Activated CD8-positive, alpha-beta memory T cell treated with anti-CD3 and anti-CD28 coated beads, Interleukin-2, amount 10 ng/mL, durations not matched to agents 7 days and 5 days (primary cell): ENCODE results near the gene GSX2. TPM values are rescaled to one million over a fixed set of nuclear protein-coding genes. Genes with fewer than 3 reads are reported as not detected.
"Not testable (repeated sequence)": the region's sequence is repeated elsewhere in the genome, so short reads cannot be mapped to it uniquely, and the experiment has no call there.

ENCODE experiments used
- ATAC-seq: fragments of 150-1000 bp; cut with Tn5 transposase; one replicate; pipeline ENCODE4 v1.10.0; 2021; ENCODE audit warnings: moderate library complexity
- CTCF ChIA-PET: fragments of 350-600 bp; sonication (Branson Sonifier 250); formaldehyde crosslinking; loops from one replicate; lab custom pipeline; 2021; ENCODE audit warnings: antibody characterized with exemption; lab: Charles Lee
- DNase-seq: peaks from one replicate; pipeline ENCODE4 v3.0.0-alpha.2; 2020
- H3K27ac Mint-ChIP-seq: one replicate; pipeline ENCODE4 v1.8.0; 2021; ENCODE audit warnings: mild to moderate bottlenecking, mixed read lengths
- H3K27me3 Mint-ChIP-seq: one replicate; pipeline ENCODE4 v1.8.0; 2021; ENCODE audit warnings: mixed read lengths
- H3K36me3 Mint-ChIP-seq: one replicate; pipeline ENCODE4 v1.8.0; 2021; ENCODE audit warnings: mild to moderate bottlenecking, mixed read lengths
- H3K4me1 Mint-ChIP-seq: one replicate; pipeline ENCODE4 v1.8.0; 2021; ENCODE audit warnings: mixed read lengths
- H3K4me3 Mint-ChIP-seq: one replicate; pipeline ENCODE4 v1.8.0; 2021; ENCODE audit warnings: mild to moderate bottlenecking, moderate library complexity, mixed read lengths
- H3K9me3 Mint-ChIP-seq: one replicate; pipeline ENCODE4 v1.8.0; 2022; ENCODE audit warnings: low read depth, mixed read lengths
- total RNA-seq, 2 experiments: library from RNA; stranded (reverse); gene quantifications; one replicate each; pipeline ENCODE4 v1.2.3, GENCODE V29; 2021

The GSX2 gene
- total RNA-seq: not detected

GRCh38 chr4:54099748-54100574 is at the start of gene GSX2:
GSX2 (plus strand) TSS chr4:54100163; CDS start chr4:54100345, 182 bp downstream.
- Mint-ChIP-seq H3K36me3 (no peaks in the 10 kb centered on the region), H3K9me3 (no peaks in the 10 kb centered on the region), H3K27ac (no peak within 1 kb of the TSS), H3K4me1 (peaks cover 34% of the 10 kb centered on the region), H3K27me3 (peaks cover 94% of the 10 kb centered on the region), H3K4me3 (peak within 1 kb of the TSS; percentile 49)
- ATAC-seq: no peak
- CTCF ChIA-PET: interaction anchor here (1.0 to 1.4 kb wide), 3 partner anchors 8 to 135 kb away, joined by 3 to 5 read pairs (median 3); no protein-coding TSS in a partner anchor
- DNase-seq: no peak

DNA sequence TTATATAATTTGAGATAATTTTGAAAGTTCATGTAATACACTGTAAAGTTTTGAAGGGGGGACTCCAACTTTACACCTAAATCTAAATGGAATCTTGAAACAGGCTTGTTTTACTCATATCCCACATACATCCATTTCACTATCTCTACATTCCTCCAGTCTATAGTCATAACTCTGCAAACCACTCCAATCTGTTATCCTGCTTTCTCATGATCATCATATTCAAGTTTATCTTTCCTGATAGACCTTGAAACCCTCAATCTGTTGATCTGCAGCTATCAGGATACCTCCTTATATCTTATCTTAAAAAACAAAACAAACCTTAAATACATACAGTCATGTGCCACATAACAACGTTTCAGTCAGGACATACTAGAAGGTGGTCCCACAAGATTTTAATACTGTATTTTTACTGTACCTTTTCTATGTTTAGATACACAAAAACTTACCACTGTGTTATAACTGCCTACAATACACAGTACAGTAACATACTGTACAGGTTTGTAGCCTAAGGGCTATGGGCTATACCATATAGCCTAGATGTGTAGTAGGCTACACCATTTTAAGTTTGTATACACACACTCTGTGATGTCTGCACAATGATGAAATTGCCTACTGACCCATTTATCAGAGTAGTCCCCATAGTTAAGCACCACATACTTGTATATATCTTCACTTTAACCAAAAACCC is 49.6 kb upstream of the GSX2 start:
- H3K36me3 Mint-ChIP-seq: peaks cover 22% of the 10 kb centered on the region
- no peak overlapping the region for H3K4me3 Mint-ChIP-seq
- no peak for DNase-seq
- no peaks in the 10 kb centered on the region for H3K27me3 Mint-ChIP-seq
- peaks cover 2% of the 10 kb centered on the region for H3K9me3 Mint-ChIP-seq
- H3K4me1 Mint-ChIP-seq: peaks cover 4% of the 10 kb centered on the region
- ATAC-seq: no peak
- no peak overlapping the region for H3K27ac Mint-ChIP-seq
- CTCF ChIA-PET: no interaction called here

DNA sequence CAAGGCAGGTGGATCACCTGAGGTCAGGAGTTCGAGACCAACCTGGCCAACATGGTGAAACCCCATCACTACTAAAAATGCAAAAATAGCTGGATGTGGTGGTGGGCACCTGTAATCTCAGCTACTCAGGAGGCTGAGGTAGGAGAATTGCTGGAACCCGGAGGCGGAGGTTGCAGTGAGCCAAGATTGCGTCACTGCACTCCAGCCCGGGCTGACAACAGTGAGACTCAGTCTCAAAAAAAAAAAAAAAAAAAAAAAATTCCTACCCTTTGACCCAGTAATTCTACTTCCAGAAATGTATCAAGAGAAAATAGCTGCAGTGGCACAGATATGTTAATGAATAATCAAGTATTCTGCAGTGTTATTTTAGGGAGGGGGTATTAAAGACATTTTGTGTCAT is 46.6 kb upstream of the GSX2 start:
- Mint-ChIP-seq H3K36me3 (peaks cover 16% of the 10 kb centered on the region), H3K4me1 (peaks cover 24% of the 10 kb centered on the region)
- not testable (repeated sequence) for H3K9me3 Mint-ChIP-seq, H3K4me3 Mint-ChIP-seq, H3K27me3 Mint-ChIP-seq, H3K27ac Mint-ChIP-seq, ATAC-seq, DNase-seq
- CTCF ChIA-PET: interaction anchor here (1.6 kb wide), 1 partner anchor 10 kb away, joined by 3 read pairs; no protein-coding TSS in a partner anchor

GRCh38 chr4:54054501-54054900 is 45.5 kb upstream of the GSX2 start:
- CTCF ChIA-PET: interaction anchor here (1.6 kb wide), 1 partner anchor 8 kb away, joined by 3 read pairs; no protein-coding TSS in a partner anchor
- H3K36me3 Mint-ChIP-seq: peaks cover 14% of the 10 kb centered on the region
- peaks cover 26% of the 10 kb centered on the region for H3K4me1 Mint-ChIP-seq
- no peak for ATAC-seq
- H3K9me3 Mint-ChIP-seq: peaks cover 2% of the 10 kb centered on the region
- no peaks in the 10 kb centered on the region for H3K27me3 Mint-ChIP-seq
- no peak overlapping the region for H3K27ac Mint-ChIP-seq
- H3K4me3 Mint-ChIP-seq: no peak overlapping the region
- no peak for DNase-seq

DNA sequence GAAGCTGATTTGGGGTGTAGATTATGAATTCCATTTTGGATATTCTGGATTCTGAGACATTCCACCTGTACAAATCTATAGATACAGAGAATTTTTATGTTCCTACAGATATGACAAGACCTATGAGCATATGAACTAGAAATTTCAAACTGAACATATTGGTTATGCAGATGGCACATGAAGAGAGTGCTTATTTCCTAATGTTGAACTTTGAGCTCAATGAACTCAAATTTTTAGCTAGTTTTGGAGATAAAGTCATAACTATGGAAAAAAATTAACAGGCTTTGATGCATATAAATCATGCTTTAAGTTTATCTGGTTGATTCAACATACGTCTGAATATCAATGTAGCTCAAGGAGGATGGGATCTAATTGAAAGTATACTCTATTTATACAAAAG is 44.5 kb upstream of the GSX2 start:
- Mint-ChIP-seq H3K4me3 (no peak overlapping the region), H3K27ac (no peak overlapping the region), H3K27me3 (no peaks in the 10 kb centered on the region), H3K36me3 (peaks cover 13% of the 10 kb centered on the region), H3K9me3 (peaks cover 2% of the 10 kb centered on the region), H3K4me1 (peaks cover 32% of the 10 kb centered on the region)
- CTCF ChIA-PET: no interaction called here
- ATAC-seq (no peak), DNase-seq (no peak)

DNA sequence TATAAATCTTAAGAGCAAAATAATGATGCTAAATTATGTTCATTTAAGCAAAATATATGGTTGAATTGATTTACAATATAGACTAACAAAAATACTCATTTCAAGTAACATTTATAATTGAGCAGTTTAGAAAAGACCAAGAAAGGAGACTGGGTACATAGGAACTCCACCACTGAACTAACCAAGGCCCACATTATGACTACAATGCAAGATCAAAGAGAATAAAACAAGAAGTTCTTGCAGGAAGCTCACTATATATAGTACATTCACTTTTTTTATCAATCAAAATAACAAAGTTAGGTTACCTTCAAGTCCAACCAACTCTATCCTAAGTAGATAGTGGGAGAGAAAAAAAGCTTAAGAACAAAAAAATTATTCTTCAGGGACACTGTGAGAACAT is 43.6 kb upstream of the GSX2 start:
- Mint-ChIP-seq H3K4me1 (peaks cover 39% of the 10 kb centered on the region), H3K36me3 (peaks cover 13% of the 10 kb centered on the region), H3K27me3 (no peaks in the 10 kb centered on the region), H3K4me3 (no peak overlapping the region), H3K9me3 (peaks cover 2% of the 10 kb centered on the region), H3K27ac (no peak overlapping the region)
- ATAC-seq (no peak), DNase-seq (no peak)
- CTCF ChIA-PET: interaction anchor here (0.5 to 1.3 kb wide), 2 partner anchors 170 to 199 kb away, joined by 3 read pairs; no protein-coding TSS in a partner anchor

- Mint-ChIP-seq H3K9me3 (peaks cover 2% of the 10 kb centered on the region), H3K36me3 (peaks cover 15% of the 10 kb centered on the region), H3K27ac (peak overlapping the region; percentile 52), H3K4me3 (peak overlapping the region; percentile 48), H3K27me3 (no peaks in the 10 kb centered on the region), H3K4me1 (peaks cover 51% of the 10 kb centered on the region)
- no peak for DNase-seq
- CTCF ChIA-PET: interaction anchor here (1.2 to 1.9 kb wide), 3 partner anchors 38 to 175 kb away, joined by 3 to 5 read pairs (median 5); no protein-coding TSS in a partner anchor
- ATAC-seq: peak; percentile 82
Measured at GRCh38 chr4:54058171-54058570, 41.8 kb upstream of the GSX2 start.

- DNase-seq: no peak
- H3K4me3 Mint-ChIP-seq: no peak overlapping the region
- peaks cover 11% of the 10 kb centered on the region for H3K36me3 Mint-ChIP-seq
- no peaks in the 10 kb centered on the region for H3K9me3 Mint-ChIP-seq
- peaks cover 53% of the 10 kb centered on the region for H3K4me1 Mint-ChIP-seq
- H3K27me3 Mint-ChIP-seq: no peaks in the 10 kb centered on the region
- ATAC-seq: no peak
- no peak overlapping the region for H3K27ac Mint-ChIP-seq
- CTCF ChIA-PET: no interaction called here
Measured at GRCh38 chr4:54060116-54060515, 39.8 kb upstream of the GSX2 start.

GRCh38 chr4:54061067-54061466 is 38.9 kb upstream of the GSX2 start:
- ATAC-seq: no peak
- peaks cover 60% of the 10 kb centered on the region for H3K4me1 Mint-ChIP-seq
- no peak overlapping the region for H3K4me3 Mint-ChIP-seq
- H3K27ac Mint-ChIP-seq: no peak overlapping the region
- H3K27me3 Mint-ChIP-seq: no peaks in the 10 kb centered on the region
- H3K36me3 Mint-ChIP-seq: peaks cover 5% of the 10 kb centered on the region
- DNase-seq: no peak
- no peaks in the 10 kb centered on the region for H3K9me3 Mint-ChIP-seq
- CTCF ChIA-PET: no interaction called here

DNA sequence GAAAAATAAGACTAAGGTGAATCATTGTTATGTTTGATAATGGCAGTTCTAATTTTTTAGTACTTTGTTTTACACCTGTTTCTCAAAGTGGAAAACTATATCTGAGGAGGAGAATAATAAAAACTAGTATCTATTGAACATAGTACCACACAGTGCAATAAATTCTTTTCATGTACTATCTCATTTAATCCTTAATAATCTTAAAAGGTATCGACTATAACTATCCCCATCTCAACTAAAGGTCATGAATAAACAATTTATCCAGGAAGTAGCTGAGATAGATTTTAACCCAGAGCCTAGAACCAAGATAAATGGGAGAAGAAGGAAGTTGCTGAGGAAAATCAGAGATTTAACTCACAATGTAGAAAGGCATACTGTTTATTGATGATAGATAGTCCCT is 38.1 kb upstream of the GSX2 start:
- DNase-seq: no peak
- H3K4me1 Mint-ChIP-seq: peaks cover 54% of the 10 kb centered on the region

DNA sequence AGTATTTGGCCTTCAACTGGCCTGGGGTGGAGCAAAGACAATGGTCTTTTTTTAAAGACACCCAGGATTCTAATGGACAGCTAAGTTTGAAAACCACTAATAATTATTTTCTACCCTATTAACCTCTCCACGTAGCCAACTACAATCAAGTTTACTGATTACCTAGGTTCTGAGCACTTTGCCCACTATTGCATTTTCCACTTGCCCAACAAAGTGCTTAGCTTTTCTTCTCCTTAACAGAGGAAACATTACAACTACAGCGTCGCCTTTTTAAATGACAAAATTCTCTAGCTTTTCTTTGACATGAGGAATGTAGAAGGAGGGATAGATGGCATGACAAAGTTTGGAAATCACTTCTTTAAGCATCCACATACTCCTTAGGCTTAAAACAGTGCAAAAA is 37.6 kb upstream of the GSX2 start:
- Mint-ChIP-seq H3K9me3 (no peaks in the 10 kb centered on the region), H3K36me3 (peaks cover 5% of the 10 kb centered on the region), H3K27ac (peak overlapping the region; percentile 46), H3K4me3 (peak overlapping the region; percentile 82), H3K4me1 (peaks cover 50% of the 10 kb centered on the region), H3K27me3 (no peaks in the 10 kb centered on the region)
- CTCF ChIA-PET: interaction anchor here (1.0 kb wide), 1 partner anchor 9 kb away, joined by 3 read pairs; no protein-coding TSS in a partner anchor
- DNase-seq (no peak), ATAC-seq (no peak)

More for the DNA sequence above, 38.1 kb upstream of the GSX2 start:
- ATAC-seq: no peak
- CTCF ChIA-PET: no interaction called here
- Mint-ChIP-seq H3K9me3 (no peaks in the 10 kb centered on the region), H3K27ac (no peak overlapping the region), H3K36me3 (peaks cover 5% of the 10 kb centered on the region), H3K27me3 (no peaks in the 10 kb centered on the region), H3K4me3 (peak overlapping the region; percentile 32)

DNA sequence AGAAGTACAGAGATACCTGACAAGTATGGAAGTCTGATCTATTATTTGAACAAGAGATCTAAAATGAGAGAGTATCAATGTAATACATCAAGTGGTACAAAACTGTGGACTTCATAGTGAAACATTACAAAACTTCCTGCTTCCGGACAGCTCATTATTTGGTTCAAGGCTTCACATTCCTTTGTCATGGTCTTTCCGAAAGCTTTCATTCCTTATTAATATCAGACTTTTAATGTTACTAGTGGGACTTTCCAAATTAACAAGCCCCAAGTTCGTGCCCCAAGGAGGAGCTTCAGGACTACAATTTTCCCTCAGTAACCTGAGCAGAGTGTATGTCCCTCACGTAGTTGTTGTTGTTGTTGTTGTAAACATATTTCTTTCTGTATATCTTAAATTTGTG is 36.7 kb upstream of the GSX2 start:
- CTCF ChIA-PET: interaction anchor here (1.0 kb wide), 1 partner anchor 9 kb away, joined by 3 read pairs; no protein-coding TSS in a partner anchor
- H3K9me3 Mint-ChIP-seq: no peaks in the 10 kb centered on the region
- DNase-seq (no peak), ATAC-seq (no peak)
- H3K27me3 Mint-ChIP-seq: no peaks in the 10 kb centered on the region
- H3K4me1 Mint-ChIP-seq: peaks cover 41% of the 10 kb centered on the region
- H3K27ac Mint-ChIP-seq: peak overlapping the region; percentile 92
- H3K36me3 Mint-ChIP-seq: peaks cover 5% of the 10 kb centered on the region
- peak overlapping the region; percentile 82 for H3K4me3 Mint-ChIP-seq

- H3K36me3 Mint-ChIP-seq: peaks cover 5% of the 10 kb centered on the region
- no peaks in the 10 kb centered on the region for H3K27me3 Mint-ChIP-seq
- CTCF ChIA-PET: no interaction called here
- ATAC-seq: peak; percentile 45
- DNase-seq: peak; percentile 58
- H3K9me3 Mint-ChIP-seq: no peaks in the 10 kb centered on the region
- H3K27ac Mint-ChIP-seq: peak overlapping the region; percentile 92
- H3K4me3 Mint-ChIP-seq: peak overlapping the region; percentile 82
- peaks cover 39% of the 10 kb centered on the region for H3K4me1 Mint-ChIP-seq
Measured at GRCh38 chr4:54063737-54064316, 36.1 kb upstream of the GSX2 start.
